ENCODE measurements around the gene ITPRIPL2. TPM values are rescaled to one million over a fixed set of nuclear protein-coding genes. Genes with fewer than 3 reads are reported as not detected.
A peak's percentile ranks its signal among the peaks of the same experiment; 100 is the strongest.

Gene ITPRIPL2
- total and polyA plus RNA-seq, 2 of the 13 experiments (the other 11 are each of a cell fraction or from before 2014, with no cell fraction given), result 5.9 to 12.6 TPM

DNA sequence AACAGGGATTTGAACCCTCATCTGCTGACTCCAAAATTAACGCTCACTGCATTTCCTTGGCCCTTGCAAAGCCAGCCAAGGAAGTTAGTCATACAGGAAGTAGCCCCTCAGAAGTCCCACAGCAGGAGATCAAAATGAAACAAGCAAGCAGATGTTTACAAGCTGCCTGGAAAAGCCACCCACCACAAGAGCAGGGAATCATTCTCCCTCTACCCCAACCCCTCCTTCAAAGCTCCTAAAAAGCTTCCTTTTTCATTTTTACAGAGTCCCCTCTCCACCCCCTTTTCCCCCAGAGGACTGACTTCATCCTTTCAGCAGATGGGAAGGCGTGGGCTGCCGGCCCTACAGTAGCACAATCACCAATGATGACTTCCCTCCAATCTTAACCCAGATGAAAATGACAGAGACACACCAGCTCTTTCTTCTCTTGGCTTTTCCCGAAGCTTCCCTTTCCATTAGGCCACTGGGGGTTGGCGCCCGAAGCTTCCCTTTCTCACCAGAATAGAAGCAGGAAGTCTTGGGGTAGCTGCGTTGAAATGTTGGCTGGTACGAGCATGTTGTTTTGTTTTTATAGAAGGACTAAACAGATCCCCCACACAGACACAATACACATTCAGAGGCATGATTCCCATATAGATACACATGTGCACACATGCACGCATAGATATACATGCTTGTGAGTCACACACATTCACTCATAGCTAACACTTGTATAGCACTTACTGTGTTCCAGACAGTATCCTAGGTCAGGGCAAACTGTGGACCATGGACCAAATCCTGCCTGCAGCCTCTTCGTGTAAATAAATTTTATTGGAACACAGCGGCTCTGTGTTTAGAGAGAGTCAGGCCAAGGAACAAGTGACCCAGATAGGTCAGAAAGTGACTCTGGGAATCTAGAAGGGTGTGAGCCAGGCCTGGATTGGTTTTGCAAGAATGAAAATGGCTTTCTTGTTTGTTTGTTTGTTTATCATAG is 17.4 kb downstream of the ITPRIPL2 start (continued):
- TF ChIP-seq, protein P1, sequence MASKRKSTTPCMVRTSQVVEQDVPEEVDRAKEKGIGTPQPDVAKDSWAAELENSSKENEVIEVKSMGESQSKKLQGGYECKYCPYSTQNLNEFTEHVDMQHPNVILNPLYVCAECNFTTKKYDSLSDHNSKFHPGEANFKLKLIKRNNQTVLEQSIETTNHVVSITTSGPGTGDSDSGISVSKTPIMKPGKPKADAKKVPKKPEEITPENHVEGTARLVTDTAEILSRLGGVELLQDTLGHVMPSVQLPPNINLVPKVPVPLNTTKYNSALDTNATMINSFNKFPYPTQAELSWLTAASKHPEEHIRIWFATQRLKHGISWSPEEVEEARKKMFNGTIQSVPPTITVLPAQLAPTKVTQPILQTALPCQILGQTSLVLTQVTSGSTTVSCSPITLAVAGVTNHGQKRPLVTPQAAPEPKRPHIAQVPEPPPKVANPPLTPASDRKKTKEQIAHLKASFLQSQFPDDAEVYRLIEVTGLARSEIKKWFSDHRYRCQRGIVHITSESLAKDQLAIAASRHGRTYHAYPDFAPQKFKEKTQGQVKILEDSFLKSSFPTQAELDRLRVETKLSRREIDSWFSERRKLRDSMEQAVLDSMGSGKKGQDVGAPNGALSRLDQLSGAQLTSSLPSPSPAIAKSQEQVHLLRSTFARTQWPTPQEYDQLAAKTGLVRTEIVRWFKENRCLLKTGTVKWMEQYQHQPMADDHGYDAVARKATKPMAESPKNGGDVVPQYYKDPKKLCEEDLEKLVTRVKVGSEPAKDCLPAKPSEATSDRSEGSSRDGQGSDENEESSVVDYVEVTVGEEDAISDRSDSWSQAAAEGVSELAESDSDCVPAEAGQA (IDR thresholded peaks at IDR 0.05; ENCODE audit: low read depth), result no peak
- TF ChIP-seq, protein P1 (CRISPR knock-in tag; IDR thresholded peaks at IDR 0.05; ENCODE audit: borderline replicate concordance), result no peak
- TF ChIP-seq ZIK1 (CRISPR knock-in tag; IDR thresholded peaks at IDR 0.05; ENCODE audit: borderline replicate concordance, low read depth) (no peak), RXRB (CRISPR knock-in tag; IDR thresholded peaks at IDR 0.05; ENCODE audit: borderline replicate concordance) (peak; percentile 25; the same call in 1 of the 2 replicates), NFKB2 (CRISPR knock-in tag; IDR thresholded peaks at IDR 0.05; ENCODE audit: borderline replicate concordance) (no peak), TRIM24 (CRISPR knock-in tag; IDR thresholded peaks at IDR 0.05) (no peak), ZNF644 (CRISPR knock-in tag; IDR thresholded peaks at IDR 0.05; ENCODE audit: low read depth) (no peak), MYNN (CRISPR knock-in tag; IDR thresholded peaks at IDR 0.05; ENCODE audit: low read depth) (no peak), ZBTB7A (CRISPR knock-in tag; IDR thresholded peaks at IDR 0.05) (no peak), TARDBP (CRISPR knock-in tag; IDR thresholded peaks at IDR 0.05) (peak; percentile 36; the same call in 1 of the 2 replicates), ISX (CRISPR knock-in tag; conservative IDR thresholded peaks at IDR 0.05) (no peak), SNAPC2 (CRISPR knock-in tag; IDR thresholded peaks at IDR 0.05) (0 out of 2 replicates have a peak, but pooled peaks have one; percentile 30), ZNF10 (CRISPR knock-in tag; IDR thresholded peaks at IDR 0.05; ENCODE audit: borderline replicate concordance, low read depth) (no peak), HNRNPLL (IDR thresholded peaks at IDR 0.05; ENCODE audit: low read depth, low read length, poor library complexity, severe bottlenecking) (no peak), ZNF496 (CRISPR knock-in tag; IDR thresholded peaks at IDR 0.05; ENCODE audit: insufficient replicate concordance) (no peak), NR2F1 (CRISPR knock-in tag; IDR thresholded peaks at IDR 0.05) (0 out of 4 replicates have a peak, but pooled peaks of 1 of the 2 experiments have one; percentile 3)
- TF ChIP-seq, protein P2, sequence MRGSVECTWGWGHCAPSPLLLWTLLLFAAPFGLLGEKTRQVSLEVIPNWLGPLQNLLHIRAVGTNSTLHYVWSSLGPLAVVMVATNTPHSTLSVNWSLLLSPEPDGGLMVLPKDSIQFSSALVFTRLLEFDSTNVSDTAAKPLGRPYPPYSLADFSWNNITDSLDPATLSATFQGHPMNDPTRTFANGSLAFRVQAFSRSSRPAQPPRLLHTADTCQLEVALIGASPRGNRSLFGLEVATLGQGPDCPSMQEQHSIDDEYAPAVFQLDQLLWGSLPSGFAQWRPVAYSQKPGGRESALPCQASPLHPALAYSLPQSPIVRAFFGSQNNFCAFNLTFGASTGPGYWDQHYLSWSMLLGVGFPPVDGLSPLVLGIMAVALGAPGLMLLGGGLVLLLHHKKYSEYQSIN (CRISPR knock-in tag; IDR thresholded peaks at IDR 0.05; ENCODE audit: borderline replicate concordance), result no peak
- TF ChIP-seq, protein P3, sequence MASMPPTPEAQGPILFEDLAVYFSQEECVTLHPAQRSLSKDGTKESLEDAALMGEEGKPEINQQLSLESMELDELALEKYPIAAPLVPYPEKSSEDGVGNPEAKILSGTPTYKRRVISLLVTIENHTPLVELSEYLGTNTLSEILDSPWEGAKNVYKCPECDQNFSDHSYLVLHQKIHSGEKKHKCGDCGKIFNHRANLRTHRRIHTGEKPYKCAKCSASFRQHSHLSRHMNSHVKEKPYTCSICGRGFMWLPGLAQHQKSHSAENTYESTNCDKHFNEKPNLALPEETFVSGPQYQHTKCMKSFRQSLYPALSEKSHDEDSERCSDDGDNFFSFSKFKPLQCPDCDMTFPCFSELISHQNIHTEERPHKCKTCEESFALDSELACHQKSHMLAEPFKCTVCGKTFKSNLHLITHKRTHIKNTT (CRISPR knock-in tag; IDR thresholded peaks at IDR 0.05), result no peak
- TF ChIP-seq, protein P4, sequence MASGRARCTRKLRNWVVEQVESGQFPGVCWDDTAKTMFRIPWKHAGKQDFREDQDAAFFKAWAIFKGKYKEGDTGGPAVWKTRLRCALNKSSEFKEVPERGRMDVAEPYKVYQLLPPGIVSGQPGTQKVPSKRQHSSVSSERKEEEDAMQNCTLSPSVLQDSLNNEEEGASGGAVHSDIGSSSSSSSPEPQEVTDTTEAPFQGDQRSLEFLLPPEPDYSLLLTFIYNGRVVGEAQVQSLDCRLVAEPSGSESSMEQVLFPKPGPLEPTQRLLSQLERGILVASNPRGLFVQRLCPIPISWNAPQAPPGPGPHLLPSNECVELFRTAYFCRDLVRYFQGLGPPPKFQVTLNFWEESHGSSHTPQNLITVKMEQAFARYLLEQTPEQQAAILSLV (CRISPR knock-in tag; IDR thresholded peaks at IDR 0.05; ENCODE audit: borderline replicate concordance), result no peak

Measured in HepG2 (cell line).